GM19463 (cell line): Measurements from ENCODE around the gene NFX1.
"Not testable (repeated sequence)": the region's sequence is repeated elsewhere in the genome, so short reads cannot be mapped to it uniquely, and the experiment has no call there.

Source experiments
- ATAC-seq: cut with Tn5 transposase; IDR thresholded peaks from one replicate; pipeline ENCODE4 v1.9.1; 2021; ENCODE audit warnings: mild to moderate bottlenecking, moderate library complexity; ENCODE audit not compliant: unreplicated experiment

NFX1 gene

DNA sequence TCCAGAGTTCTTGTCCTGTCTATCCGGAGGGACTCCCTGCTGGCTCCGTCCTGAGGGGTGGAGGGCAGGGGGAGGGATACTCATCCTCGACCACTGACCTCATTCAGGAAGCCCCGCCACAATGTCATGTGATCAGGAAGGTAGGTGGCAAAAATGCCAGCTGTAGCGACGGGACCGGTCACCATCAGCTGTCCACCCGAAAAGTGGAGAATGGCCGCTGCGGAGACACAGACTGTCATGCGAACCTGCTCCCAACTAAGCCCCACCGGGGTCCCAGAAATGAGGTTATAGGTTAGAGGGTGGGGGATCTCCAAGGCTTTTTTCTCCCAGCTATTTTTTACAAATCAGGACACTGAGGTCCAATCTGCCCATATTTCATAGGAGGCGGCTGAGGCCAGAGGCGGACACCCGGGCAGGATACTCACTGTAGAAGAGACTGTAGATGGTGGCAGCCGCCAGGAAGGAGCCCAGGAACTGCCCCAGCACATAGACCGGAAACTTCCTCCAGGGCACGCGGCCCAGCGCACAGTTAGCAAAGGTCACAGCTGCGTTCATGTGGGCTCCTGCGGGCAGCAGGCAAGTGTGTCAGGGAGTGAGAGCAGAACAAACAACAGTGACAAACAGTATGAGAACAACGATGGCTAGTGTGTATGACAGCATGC, 95.8 kb downstream of the NFX1 start:
- ATAC-seq, result not testable (repeated sequence)

DNA sequence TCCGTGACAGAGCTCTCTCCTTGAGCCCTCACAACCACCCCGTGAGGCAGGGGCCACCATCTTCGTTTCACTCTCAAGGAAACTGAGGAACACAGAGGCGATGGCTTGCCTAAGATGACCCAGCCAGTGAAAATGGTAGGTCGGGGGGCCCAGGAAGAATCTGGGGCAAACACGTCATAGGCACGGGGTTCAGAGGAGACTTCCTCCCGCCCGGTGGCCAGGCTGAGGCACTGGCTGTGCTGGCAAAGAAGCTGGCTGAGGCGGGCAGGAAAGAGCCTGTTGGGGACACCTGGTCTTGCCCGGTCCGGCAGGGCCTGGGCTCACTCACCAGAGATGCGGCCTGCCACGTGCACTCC, 96.3 kb downstream of the NFX1 start:
- not testable (repeated sequence) for ATAC-seq

DNA sequence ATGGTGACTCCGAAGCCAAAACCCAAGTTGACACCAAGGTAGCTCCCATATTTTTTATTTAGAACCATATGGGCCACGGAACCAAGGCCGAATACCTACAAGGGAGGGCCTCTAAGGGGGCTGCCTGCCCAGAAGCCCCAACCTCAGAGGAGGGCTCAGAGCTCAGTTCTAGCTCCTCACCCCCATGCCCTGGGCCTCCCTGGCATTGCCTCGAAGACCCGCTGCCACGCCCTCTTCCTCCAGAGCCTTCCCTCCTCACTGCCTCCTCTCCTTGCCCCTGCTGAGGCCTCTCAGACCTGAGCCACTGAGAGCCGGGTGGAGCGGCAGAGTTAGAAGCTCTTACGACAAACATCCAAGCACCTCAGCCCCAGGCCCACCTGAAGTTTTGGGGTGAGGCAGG, 96.7 kb downstream of the NFX1 start:
- ATAC-seq, result not testable (repeated sequence)

DNA sequence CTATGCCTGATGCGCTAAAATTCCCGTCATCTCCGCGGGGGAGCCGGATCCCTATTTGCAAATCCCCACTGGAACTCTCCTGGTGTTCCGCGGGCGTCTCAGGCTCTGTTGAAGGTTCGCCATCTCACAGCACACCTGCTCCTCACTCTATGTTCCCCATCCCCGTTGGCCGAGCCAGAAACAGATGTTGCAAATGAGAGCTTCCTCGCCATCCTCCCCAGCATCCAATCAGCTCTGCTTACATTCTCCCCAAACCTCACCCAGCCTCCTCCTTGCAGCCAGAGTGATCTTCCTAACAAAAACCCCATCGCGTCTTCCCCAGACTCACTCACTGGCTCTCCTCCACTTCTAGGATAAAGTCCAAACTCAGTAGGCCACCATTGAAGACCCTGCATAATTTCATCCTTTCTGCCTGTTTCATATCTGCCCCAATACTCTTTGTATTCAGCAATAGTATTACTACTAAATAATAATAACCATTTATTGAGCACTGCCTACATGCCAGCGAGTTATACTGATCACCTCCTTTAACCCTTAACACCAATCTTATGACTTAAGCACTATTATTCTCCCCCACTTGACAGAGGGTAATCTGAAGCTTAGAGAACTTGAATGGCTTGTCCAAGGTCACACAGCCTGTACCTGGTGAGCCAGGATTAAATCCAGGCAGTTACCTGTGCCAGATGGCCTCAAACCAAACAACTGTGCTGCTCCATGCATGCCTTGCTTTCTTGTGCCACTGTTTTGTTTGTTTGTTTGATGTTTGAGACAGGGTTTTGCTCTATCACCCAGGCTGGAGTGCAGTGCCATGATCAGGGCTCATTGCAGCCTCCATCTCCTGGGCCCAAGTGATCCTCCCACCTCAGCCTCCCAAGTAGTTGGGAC, 98.0 kb downstream of the NFX1 start:
- ATAC-seq, result no peak

DNA sequence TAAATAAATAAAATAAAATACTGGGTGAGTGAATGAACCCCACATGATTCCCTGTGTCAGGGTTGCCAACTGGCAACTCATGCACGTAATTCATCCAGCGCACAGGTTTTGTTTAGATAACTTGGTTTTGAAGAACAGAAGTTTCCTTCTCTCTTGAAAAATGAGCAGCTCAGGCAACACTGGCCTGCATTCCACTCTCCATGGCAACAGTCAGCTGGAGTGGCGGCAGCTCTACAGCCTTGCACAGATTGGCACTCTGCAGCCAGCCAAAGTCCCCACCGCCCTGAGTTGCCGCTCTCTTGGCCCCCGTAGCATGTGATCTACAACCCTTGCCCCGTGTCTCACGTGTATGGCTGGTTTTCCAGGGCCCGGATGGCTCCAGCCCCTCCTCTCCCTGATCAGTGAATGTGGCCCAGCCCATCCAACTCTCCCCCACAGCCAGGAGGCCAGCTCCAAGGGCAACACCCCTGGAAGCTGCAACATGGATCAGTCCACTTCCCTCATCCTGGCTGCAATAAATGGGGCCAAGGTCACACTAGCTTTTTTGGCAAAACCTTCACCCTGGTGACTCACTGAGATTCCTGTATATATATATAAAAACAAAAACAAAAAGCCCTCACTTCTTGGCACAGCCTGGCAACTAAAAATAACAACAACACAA, 100.9 kb downstream of the NFX1 start:
- not testable (repeated sequence) for ATAC-seq

DNA sequence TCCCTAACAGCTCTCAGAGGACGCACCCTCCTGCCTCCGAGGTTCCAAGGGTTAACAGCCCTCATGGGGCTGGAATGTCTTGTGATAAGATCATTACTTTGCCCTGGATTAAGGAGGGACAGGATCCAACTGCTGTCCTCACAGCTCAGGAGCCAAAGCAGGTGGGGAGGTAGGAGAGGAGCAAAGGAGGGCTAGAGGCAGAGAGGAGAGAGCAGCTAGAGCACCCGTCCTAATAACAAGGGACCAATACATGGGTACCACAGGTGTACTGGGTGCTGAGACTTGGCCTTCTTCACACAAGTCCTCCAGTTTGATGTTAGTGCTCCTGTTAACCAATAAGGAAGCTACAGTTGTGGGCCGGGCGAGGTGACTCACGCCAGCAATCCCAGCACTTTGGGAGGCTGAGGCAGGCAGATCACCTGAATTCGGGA, 102.3 kb downstream of the NFX1 start:
- ATAC-seq, result not testable (repeated sequence)

DNA sequence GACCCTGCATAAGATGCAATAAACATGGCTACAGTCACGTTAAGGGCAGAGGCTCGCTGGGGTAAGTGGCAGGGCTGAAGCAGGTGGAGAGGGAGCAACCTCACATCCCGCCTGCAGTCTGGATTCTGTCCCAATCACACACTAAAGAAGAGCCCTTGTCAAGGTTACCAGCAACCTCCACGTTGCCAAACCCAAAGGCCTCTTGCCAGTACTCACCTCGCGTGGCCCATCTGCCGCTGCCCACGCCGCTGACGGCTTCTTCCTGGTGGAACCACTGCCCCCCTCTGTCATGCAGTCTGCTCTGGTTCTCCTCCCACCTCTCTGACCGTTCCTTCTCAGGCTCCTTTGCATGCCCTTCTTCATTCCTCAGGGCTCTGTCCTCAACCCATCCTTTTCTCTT, 103.3 kb downstream of the NFX1 start:
- no peak for ATAC-seq

DNA sequence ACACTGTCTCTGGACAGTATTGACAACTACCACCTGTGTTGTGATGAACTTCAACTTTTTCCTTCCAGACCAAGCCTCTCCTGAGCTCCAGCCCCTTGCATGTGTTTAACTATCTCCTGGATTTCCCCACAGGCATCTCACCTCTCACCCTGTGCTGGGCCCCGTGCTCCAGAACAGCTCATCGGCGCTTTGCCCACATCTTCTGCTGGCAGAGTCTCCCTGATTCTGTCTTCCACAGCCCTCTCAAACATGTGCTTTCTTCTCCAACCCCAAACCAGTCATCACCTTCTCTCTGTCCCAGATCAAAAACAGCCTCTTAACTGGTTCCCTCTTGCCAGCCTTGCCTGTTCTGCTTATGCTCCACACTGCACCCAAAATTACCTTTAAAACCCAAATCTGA, 103.7 kb downstream of the NFX1 start:
- not testable (repeated sequence) for ATAC-seq

DNA sequence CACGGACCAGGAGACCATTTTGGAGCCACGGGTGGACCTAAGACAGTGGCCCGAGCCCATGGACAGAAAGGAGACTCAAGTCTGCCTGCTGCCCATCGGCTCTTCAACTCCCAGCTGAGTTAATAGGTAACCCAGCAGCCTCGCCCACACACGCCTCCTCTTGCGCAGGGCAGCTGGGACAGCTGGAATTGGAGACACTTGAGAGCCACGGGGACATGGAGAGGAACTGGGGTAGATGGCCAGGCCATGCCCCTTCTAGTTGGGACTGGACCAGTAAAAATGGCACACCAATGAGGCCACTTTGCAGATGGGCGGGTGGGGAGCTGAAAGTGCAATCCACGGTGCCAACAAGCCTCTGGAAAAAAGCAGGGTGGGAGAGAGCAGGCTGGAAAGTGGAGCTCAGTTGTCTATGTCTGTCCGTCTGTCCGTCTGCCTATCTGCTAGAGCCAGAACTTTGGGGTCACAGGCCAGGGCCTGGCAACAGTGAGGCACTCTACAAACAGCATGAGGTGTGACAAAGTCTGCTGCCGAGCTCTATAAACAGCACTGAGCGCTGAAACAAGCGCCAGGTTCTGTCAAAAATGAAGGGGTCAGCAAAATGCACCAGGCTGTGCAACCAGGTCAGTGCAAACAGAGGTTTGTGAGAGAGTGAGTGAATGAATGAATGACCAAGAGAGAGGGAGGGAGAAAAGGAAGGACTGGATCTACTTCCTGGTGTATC, 105.0 kb downstream of the NFX1 start:
- not testable (repeated sequence) for ATAC-seq

DNA sequence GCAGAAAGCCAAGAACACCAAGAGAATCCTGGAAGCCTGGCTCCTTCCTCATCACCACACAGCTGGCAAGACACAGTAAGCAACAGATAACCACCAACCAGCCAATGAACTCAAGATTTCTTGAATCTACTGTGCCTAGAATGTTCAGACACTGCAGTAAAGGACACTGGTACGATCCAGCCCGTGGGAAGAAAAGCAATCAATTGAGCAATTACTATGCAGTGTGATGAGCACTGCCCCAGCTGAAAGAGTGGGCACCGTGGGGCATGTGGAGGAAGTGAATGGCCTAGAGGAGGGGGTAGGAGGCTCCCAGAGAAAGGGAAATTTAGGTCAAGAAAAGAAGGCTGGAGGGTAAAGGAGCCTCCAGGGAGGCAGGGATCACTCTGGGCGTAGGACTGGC, 107.5 kb downstream of the NFX1 start:
- not testable (repeated sequence) for ATAC-seq

DNA sequence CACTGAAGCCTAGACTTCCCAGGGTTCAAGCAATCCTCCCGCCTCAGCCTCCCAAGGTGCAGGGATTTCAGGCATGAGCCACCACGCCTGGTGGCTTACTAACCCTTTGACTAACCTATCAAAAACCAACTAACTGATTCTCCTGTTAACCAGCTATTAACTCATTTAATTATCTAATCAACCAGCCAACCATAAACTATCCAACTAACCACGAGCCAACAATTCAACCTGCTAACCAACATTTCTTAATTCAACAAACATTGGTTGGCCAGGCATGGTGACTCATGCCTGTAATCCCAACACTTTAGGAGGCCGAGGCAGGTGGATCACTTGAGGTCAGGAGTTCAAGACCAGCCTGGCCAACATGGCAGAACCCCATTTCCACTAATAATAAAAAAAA, 108.7 kb downstream of the NFX1 start:
- ATAC-seq, result not testable (repeated sequence)

DNA sequence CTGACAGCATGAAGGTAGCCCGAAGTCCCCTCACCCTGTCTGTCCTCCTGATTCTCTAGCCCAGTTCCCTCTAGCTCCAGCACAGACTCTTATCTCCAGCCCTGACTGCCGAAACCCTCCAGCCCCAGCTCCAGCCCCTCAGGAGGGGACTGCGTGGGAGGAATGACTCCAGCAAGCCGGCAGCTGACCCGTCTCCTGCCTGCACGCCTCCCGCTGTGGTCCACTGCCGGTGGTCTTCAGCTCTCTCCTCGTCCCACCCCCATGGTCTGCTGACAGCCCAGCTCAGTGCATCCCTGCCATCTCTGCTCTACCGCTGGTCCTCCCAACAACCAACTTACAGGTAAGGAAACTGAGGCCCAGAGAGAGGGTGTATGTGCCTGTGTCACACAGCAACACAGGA, 111.5 kb downstream of the NFX1 start:
- not testable (repeated sequence) for ATAC-seq

DNA sequence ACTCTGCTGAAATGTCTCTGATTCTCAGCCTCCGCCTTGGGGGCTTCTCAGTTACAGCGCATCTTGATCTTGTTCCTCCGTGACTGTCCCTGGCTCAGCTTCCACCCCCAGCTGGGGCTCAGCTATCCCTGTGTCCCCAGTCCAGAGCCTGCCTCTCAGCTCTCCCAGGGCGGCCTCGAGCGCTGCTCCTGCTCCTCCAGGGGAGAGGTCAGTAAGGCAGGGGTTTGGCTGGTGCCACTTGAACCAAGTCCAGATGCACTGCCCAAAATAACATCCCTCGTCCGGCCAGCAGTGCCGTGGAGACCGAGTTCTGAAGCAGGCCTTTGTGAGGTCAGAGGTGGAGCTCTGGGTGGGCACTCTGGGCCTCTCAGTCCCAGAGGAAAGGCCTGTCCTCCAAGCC, 112.1 kb downstream of the NFX1 start, which contains the start of gene AQP7:
AQP7 (minus strand) TSS at position 198 of the 400 bp plus-strand sequence. CDS start 1,306 bp downstream, outside the sequence.
- ATAC-seq, result not testable (repeated sequence)

DNA sequence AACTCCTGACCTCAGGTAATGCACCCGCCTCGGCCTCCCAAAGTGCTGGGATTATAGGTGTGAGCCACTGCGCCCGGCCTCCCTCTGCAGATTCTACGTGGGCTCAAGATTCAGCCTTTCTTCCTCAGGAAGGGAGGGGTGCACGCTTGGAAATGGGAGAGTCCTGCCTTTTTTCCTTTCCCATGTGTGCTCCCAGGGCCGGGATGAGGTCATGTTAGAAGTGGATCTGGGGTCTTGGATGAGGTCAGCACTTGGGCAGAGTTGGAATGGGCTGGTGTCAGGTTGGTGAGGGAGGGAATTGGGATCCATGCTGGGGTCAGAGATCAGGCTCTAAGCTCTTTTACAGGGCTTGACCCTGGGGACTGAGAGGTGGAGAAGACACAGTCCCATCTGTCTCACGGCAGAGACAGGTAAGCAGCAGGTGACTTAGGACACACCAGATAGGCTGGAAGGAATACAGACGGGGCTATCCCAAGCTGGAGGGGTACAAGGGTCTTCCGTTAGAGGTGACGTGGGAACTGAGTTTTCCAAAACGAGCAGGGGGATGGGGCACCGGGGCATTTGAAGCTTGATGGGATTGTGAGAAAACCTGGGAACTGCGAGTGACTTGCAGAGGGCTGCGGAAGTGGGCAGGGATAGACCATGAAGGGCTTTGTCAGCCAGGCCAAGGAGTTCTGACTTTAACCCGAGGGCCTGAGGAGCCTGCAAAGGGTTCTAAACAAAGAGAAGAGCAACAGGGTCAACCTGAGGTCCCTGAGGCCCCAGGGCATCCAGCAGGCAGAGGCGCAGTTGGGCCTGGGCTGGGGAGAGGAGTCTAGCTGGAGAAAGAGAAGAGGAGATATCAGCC, 113.8 kb downstream of the NFX1 start:
- no peak for ATAC-seq

DNA sequence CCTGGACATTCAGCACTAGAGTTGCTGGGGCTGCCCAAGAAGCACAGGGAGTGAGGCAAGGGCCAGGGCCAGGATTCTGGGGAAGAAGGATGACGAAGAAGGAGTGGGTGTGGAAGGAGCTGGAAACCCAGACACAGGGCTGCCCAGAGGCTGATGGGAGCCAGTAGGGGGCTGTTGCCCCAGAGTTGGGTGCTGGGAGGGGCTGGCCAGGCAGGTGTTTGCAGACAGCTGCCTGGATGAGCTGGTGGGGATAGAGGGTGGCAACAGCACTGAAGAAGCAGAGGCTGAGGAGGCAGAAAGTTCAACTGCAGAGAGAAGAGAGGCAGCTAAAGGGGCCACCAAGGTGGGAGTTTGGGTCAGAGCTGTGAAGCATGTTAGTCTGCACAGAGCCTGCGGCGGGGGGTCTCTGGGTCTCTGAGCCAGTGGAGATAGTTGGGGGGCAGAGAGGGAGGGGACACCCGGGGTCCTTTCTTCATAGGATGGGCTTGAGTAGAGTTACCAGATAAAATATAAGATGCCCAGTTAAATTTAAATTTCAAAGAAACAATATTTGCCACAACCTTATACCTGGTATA, 114.6 kb downstream of the NFX1 start:
- no peak for ATAC-seq

DNA sequence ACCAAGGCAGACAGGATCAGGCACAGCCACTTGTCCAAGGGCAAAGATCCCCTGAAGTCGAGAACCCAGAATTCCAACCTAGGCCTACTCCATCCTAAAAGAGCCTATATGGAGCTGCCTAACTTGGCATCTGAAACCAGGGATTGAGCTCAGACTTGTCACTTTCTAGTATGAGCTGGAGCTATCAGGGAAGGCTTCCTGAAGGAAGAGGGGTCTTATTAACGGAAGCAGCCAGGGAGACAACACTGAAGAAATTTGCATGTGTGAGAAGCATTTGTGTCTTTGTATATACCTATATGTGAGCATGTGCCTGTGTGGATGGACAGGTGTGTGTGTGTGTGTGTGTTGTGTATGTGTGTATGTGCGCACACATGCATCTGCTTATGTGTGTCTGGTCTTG, 116.7 kb downstream of the NFX1 start:
- no peak for ATAC-seq

DNA sequence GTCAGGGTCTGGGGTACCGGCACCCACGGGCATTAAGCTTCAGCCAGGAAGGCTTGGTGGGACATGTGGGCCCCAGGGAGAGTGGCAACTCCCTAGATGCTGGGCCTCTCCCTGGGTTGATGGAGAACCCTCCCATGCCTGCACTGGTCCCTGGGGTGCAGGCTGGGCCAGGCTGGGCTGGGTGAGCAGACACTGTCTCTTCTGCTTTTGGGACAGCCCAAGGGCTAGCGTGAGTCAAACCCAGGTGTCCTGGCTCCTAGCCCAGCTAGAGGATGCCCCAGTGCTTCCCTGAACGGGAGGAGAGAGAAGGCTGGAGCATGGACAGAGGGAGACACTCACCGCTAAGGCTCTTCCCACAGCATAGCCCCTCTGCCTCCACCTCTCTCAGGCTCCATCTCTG, 117.8 kb downstream of the NFX1 start:
- no peak for ATAC-seq

DNA sequence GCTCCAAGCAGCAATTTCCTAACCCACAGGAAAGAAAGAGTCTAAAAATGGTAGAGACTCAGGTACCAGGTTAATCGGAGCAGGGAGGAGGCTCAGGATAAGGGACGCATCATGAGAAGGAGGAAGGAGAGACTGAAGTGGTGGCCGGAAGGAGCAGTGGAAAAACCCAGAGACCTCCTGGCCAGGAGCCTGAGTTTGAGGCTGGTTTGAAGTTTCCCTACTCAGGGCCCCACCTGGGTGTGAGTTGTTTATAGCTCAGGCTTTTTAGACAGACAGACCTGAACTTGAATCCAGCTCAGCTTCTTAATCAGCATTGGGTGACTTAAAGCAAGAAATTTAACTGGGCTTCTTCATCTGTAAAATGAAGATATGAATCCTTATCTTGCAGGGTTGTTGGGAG, 124.0 kb downstream of the NFX1 start:
- ATAC-seq, result no peak

DNA sequence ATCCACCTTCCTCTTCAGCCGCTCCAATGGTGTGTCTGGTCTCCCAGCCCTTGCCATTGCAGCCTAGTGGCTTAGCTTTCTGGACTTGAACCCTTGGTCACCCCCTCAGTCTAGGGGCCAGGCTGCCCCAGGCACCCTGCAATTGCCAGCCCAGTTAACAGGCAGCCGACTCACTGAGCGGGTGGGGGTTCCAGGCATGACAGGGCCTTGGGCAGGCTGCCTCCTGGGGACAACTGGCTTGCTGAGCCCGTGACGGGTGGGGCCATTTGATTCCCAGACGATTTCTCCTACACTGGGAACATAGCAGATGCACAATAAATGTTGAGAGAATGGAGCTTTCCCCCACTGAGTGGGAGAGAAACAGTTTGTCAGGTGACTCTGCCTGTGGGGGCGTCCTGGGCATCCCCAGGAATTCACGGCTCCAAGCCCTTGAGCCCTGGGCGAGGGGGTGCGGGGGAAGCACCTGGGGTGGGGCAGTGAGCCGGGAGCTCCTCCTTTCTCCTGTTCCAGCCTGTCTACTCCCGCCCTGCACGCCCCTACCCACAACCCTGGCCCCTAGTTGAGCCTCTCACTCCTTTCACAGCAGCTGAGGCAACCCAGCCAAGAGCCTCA, 124.7 kb downstream of the NFX1 start:
- ATAC-seq, result no peak
